IMR-90 (cell line): ENCODE results near the gene CYP2R1. TPM values are rescaled to one million over a fixed set of nuclear protein-coding genes. Genes with fewer than 3 reads are reported as not detected.

Experiments
- ATAC-seq: fragments of 200-7000 bp; cut with Tn5 transposase; 2 replicates; pipeline ENCODE4 v1.9.1; 2020; ENCODE audit warnings: low read depth, mild to moderate bottlenecking, moderate library complexity
- BruUV-seq: library from RNA; stranded (reverse); fragments of 400-500 nt; replicated peaks from 2 replicates; lab custom pipeline; 2021; lab: Mats Ljungman, UMichigan
- CTCF ChIA-PET: fragments of 300-600 bp; formaldehyde crosslinking; extraction: SDS; loops from one replicate; lab custom pipeline; 2021; ENCODE audit warnings: antibody characterized with exemption; lab: Yijun Ruan, JAX
- POLR2A ChIA-PET: fragments of 300-600 bp; sonication (Branson Sonifier 250); formaldehyde crosslinking; loops from one replicate; lab custom pipeline; 2022; ENCODE audit warnings: antibody characterized with exemption; ENCODE audit not compliant: unreplicated experiment; lab: Charles Lee
- DNase-seq: peaks from one replicate; pipeline ENCODE4 v3.0.0; 2013
- H2AFZ ChIP-seq: replicated peaks from 2 replicates; pipeline ENCODE3; 2013; ENCODE audit warnings: low read length, mild to moderate bottlenecking; ENCODE audit not compliant: poor library complexity
- H2AK5ac ChIP-seq: 2 replicates; pipeline ENCODE4 v1.6.1; 2013; ENCODE audit warnings: low read depth, low read length, inconsistent platforms
- H2AK9ac ChIP-seq: replicated peaks from 2 replicates; pipeline ENCODE3; 2013; ENCODE audit warnings: mild to moderate bottlenecking, low read depth, low read length, moderate library complexity; ENCODE audit not compliant: poor library complexity
- H2BK120ac ChIP-seq: 2 replicates; pipeline ENCODE4 v1.6.1; 2013; ENCODE audit warnings: low read depth, low read length, inconsistent platforms
- H2BK15ac ChIP-seq: 3 replicates; pipeline ENCODE4 v1.6.1; 2013; ENCODE audit warnings: low read depth, low read length, inconsistent platforms
- H2BK20ac ChIP-seq: 2 replicates; pipeline ENCODE4 v1.6.1; 2013; ENCODE audit warnings: low read depth, mild to moderate bottlenecking, inconsistent platforms, low read length, moderate library complexity
- H2BK5ac ChIP-seq: 2 replicates; pipeline ENCODE4 v1.6.1; 2013; ENCODE audit warnings: mild to moderate bottlenecking, low read depth, low read length, inconsistent platforms; ENCODE audit not compliant: poor library complexity, severe bottlenecking
- H3K14ac ChIP-seq: replicated peaks from 2 replicates; pipeline ENCODE4 v1.6.1; 2013; ENCODE audit warnings: low read depth, low read length, inconsistent platforms
- H3K18ac ChIP-seq: 2 replicates; pipeline ENCODE4 v1.6.1; 2013; ENCODE audit warnings: low read depth, low read length, control low read depth
- H3K23ac ChIP-seq: 2 replicates; pipeline ENCODE4 v1.6.1; 2013; ENCODE audit warnings: low read depth, low read length, inconsistent platforms
- H3K27ac ChIP-seq: 2 replicates; pipeline ENCODE4 v1.5.1; 2013; ENCODE audit warnings: mild to moderate bottlenecking, control low read depth, low read length; ENCODE audit not compliant: insufficient read depth
- H3K27me3 ChIP-seq: 2 replicates; pipeline ENCODE4 v1.6.1; 2013; ENCODE audit warnings: low read length; ENCODE audit not compliant: control insufficient read depth, insufficient read depth
- H3K36me3 ChIP-seq: 2 replicates; pipeline ENCODE4 v1.6.1; 2013; ENCODE audit warnings: low read length, mixed read lengths; ENCODE audit not compliant: control insufficient read depth, insufficient read depth
- H3K4ac ChIP-seq: 2 replicates; pipeline ENCODE4 v1.6.1; 2013; ENCODE audit warnings: low read depth, low read length, inconsistent platforms
- H3K4me1 ChIP-seq: 2 replicates; pipeline ENCODE4 v1.6.1; 2013; ENCODE audit warnings: low read length, mixed read lengths; ENCODE audit not compliant: control insufficient read depth, insufficient read depth
- H3K4me2 ChIP-seq: 2 replicates; pipeline ENCODE4 v1.6.1; 2013; ENCODE audit warnings: low read depth, mild to moderate bottlenecking, control low read depth, low read length, moderate library complexity
- H3K4me3 ChIP-seq: 2 replicates; pipeline ENCODE4 v1.5.1; 2013; ENCODE audit warnings: low read depth, mild to moderate bottlenecking, control low read depth, low read length, moderate library complexity; ENCODE audit not compliant: insufficient read depth
- H3K56ac ChIP-seq: 2 replicates; pipeline ENCODE4 v1.6.1; 2013; ENCODE audit warnings: low read length, inconsistent platforms; ENCODE audit not compliant: insufficient read depth; ENCODE audit errors: extremely low read depth
- H3K79me1 ChIP-seq, 2 experiments: 2 replicates each; pipeline ENCODE4 v1.6.1; 2013; ENCODE audit warnings: low read length in 2 of 2, inconsistent platforms in 1 of 2, low read depth in 1 of 2
- H3K9ac ChIP-seq: 2 replicates; pipeline ENCODE4 v1.6.1; 2013; ENCODE audit warnings: low read depth, low read length, control low read depth
- H3K9me1 ChIP-seq: 2 replicates; pipeline ENCODE4 v1.6.1; 2013; ENCODE audit warnings: low read length, inconsistent platforms; ENCODE audit not compliant: insufficient read depth
- H3K9me3 ChIP-seq: 2 replicates; pipeline ENCODE4 v1.6.1; 2013; ENCODE audit warnings: low read length; ENCODE audit not compliant: control insufficient read depth, insufficient read depth
- H4K20me1 ChIP-seq: 2 replicates; pipeline ENCODE4 v1.6.1; 2013; ENCODE audit warnings: low read length, inconsistent platforms; ENCODE audit not compliant: insufficient read depth
- H4K5ac ChIP-seq: 2 replicates; pipeline ENCODE4 v1.6.1; 2013; ENCODE audit warnings: mild to moderate bottlenecking, low read depth, low read length, control low read depth
- H4K8ac ChIP-seq, 2 experiments: 2 replicates each; pipeline ENCODE4 v1.6.1; 2013; ENCODE audit warnings: low read depth in 2 of 2, low read length in 2 of 2, control low read depth in 1 of 2, inconsistent platforms in 1 of 2
- H4K91ac ChIP-seq: 2 replicates; pipeline ENCODE4 v1.6.1; 2013; ENCODE audit warnings: low read depth, low read length, inconsistent platforms; ENCODE audit not compliant: insufficient read depth
- BHLHE40 ChIP-seq: fragments of 150-350 bp; IDR thresholded peaks from 2 replicates; pipeline ENCODE4 v1.6.1; 2016; ENCODE audit warnings: mild to moderate bottlenecking, low read depth, low read length
- CTCF ChIP-seq: conservative IDR thresholded peaks from 2 replicates; pipeline ENCODE4 v1.5.1; 2012; ENCODE audit warnings: mild to moderate bottlenecking, low read depth, low read length, improper control_type of control experiment
- ELK1 ChIP-seq: fragments of 150-350 bp; IDR thresholded peaks from 2 replicates; pipeline ENCODE4 v1.6.1; 2016; ENCODE audit warnings: low read depth, mild to moderate bottlenecking, low read length, moderate library complexity, borderline replicate concordance
- MAZ ChIP-seq: IDR thresholded peaks from 2 replicates; pipeline ENCODE4 v1.6.1; 2012; ENCODE audit warnings: low read depth, mild to moderate bottlenecking, low read length, improper control_type of control experiment, moderate library complexity, borderline replicate concordance
- NFE2L2 ChIP-seq: fragments of 150-350 bp; IDR thresholded peaks from 2 replicates; pipeline ENCODE4 v1.6.1; 2016; ENCODE audit warnings: low read depth, mild to moderate bottlenecking, low read length
- RCOR1 ChIP-seq: IDR thresholded peaks from 2 replicates; pipeline ENCODE4 v1.6.1; 2012; ENCODE audit warnings: mild to moderate bottlenecking, low read length, improper control_type of control experiment; ENCODE audit not compliant: insufficient replicate concordance
- SMC3 ChIP-seq: fragments of 150-350 bp; IDR thresholded peaks from 2 replicates; pipeline ENCODE4 v1.6.1; 2016; ENCODE audit warnings: low read depth, mild to moderate bottlenecking, antibody characterized with exemption, low read length, moderate library complexity
- USF2 ChIP-seq: fragments of 150-350 bp; IDR thresholded peaks from 2 replicates; pipeline ENCODE4 v1.6.1; 2017; ENCODE audit warnings: mild to moderate bottlenecking, antibody characterized with exemption, low read length, low read depth
- dilution Hi-C: fragments of 300-500 bp; cut with HindIII; formaldehyde crosslinking; loops from one replicate; pipeline ENCODE4 v1.14.3; 2018; ENCODE audit warnings: low sequenced_read_pairs; ENCODE audit not compliant: unreplicated experiment
- in situ Hi-C: fragments of 300-500 bp; cut with MboI; formaldehyde crosslinking; loops from 3 replicates; pipeline ENCODE4 v1.14.3; 2019; ENCODE audit warnings: low sequenced_read_pairs, inconsistent platforms, mixed read lengths
- intact Hi-C: fragments of 100-400 bp; cut with micrococcal nuclease; formaldehyde crosslinking; loops from 2 replicates; pipeline ENCODE4 v1.10.0; 2022
- polyA plus RNA-seq, 3 experiments: library from polyadenylated mRNA; depleted of rRNA; stranded (reverse); fragments of >200 nt; gene quantifications; 2 replicates each; pipeline ENCODE4 v1.2.3, GENCODE V29; 2012; ENCODE audit warnings: low replicate concordance in 1 of 3
- total RNA-seq: library from RNA; depleted of rRNA; stranded (reverse); fragments of >200 nt; gene quantifications from 2 replicates; pipeline ENCODE4 v1.2.3, GENCODE V29; 2012

CYP2R1 gene
- total and polyA plus RNA-seq, 2 of the 4 experiments (the other 2 are of a cell fraction) = 4.7 to 5.2 TPM

GRCh38 chr11:14932447-14932846 lies 40.4 kb upstream of the CYP2R1 start:
- Histone ChIP-seq H3K27me3 (no peaks in the 10 kb centered on the region; the same call in 1 of the 2 replicates), H2AK9ac (no peak overlapping the region), H3K4me3 (no peak overlapping the region), H3K27ac (no peak overlapping the region), H2BK20ac (no peak overlapping the region), H2AFZ (no peak overlapping the region), H4K8ac (no peak overlapping the region), H3K4me1 (no peaks in the 10 kb centered on the region), H3K56ac (no peak overlapping the region), H2AK5ac (no peak overlapping the region), H2BK15ac (no peak overlapping the region), H3K4me2 (no peak overlapping the region), H2BK120ac (no peak overlapping the region), H4K91ac (no peak overlapping the region), H3K9me3 (no peaks in the 10 kb centered on the region), H3K4ac (no peak overlapping the region), H3K14ac (no peak overlapping the region), H3K9me1 (no peaks in the 10 kb centered on the region), H2BK5ac (no peak overlapping the region), H3K18ac (no peak overlapping the region), H3K9ac (no peak overlapping the region), H3K23ac (no peak overlapping the region), H4K5ac (no peak overlapping the region), H3K79me1 (no peaks in the 10 kb centered on the region), H3K36me3 (no peaks in the 10 kb centered on the region), H4K20me1 (no peaks in the 10 kb centered on the region)
- ATAC-seq (no peak), DNase-seq (no peak)
- intact Hi-C loops (no loop called here), dilution Hi-C loops (no loop called here), in situ Hi-C loops (no loop called here)
- BruUV-seq = no TSS peak
- ChIA-PET POLR2A (no interaction called here), CTCF (no interaction called here)
- TF ChIP-seq BHLHE40 (no peak), RCOR1 (no peak), MAZ (no peak), USF2 (no peak), CTCF (no peak), NFE2L2 (no peak), ELK1 (no peak), SMC3 (no peak)
